DND-41 (cell line): ENCODE data around the gene C2CD2.

Experiments used
- ATAC-seq: fragments of 200-7000 bp; cut with Tn5 transposase; 3 replicates; pipeline ENCODE4 v1.9.1; 2021; ENCODE audit warnings: low read depth; ENCODE audit not compliant: insufficient read depth
- DNase-seq: peaks from one replicate; pipeline ENCODE4 v3.0.0-alpha.2; 2020
- H2AFZ ChIP-seq: 2 replicates; pipeline ENCODE4 v1.6.0; 2012; ENCODE audit warnings: low read depth, low read length
- H3K27ac ChIP-seq: 2 replicates; pipeline ENCODE4 v1.5.1; 2012; ENCODE audit warnings: low read length, inconsistent platforms
- H3K27me3 ChIP-seq: fragments of 200-600 bp; sonication (generic); 2 replicates; pipeline ENCODE4 v1.6.0; 2012; ENCODE audit warnings: low read length, mild to moderate bottlenecking, inconsistent platforms; ENCODE audit not compliant: insufficient read depth, poor library complexity
- H3K36me3 ChIP-seq: 2 replicates; pipeline ENCODE4 v1.5.1; 2012; ENCODE audit warnings: low read length, inconsistent platforms; ENCODE audit not compliant: insufficient read depth
- H3K4me1 ChIP-seq: 2 replicates; pipeline ENCODE4 v1.5.1; 2012; ENCODE audit warnings: mild to moderate bottlenecking, low read length; ENCODE audit not compliant: insufficient read depth
- H3K4me2 ChIP-seq: 2 replicates; pipeline ENCODE4 v1.6.0; 2012; ENCODE audit warnings: mild to moderate bottlenecking, moderate library complexity, low read length, inconsistent platforms; ENCODE audit not compliant: insufficient read depth
- H3K4me3 ChIP-seq, 2 experiments: fragments of 200-600 bp in 1 of 2; shearing (Covaris generic) in 1 of 2; 2 replicates each; pipeline ENCODE4 v1.5.1; 2012 to 2016; ENCODE audit warnings: inconsistent platforms in 2 of 2, low read length in 2 of 2, mild to moderate bottlenecking in 2 of 2, low read depth in 1 of 2, moderate library complexity in 1 of 2
- H3K79me2 ChIP-seq: 2 replicates; pipeline ENCODE4 v1.6.0; 2012; ENCODE audit warnings: low read length, inconsistent platforms; ENCODE audit not compliant: insufficient read depth
- H3K9ac ChIP-seq: 2 replicates; pipeline ENCODE4 v1.6.0; 2012; ENCODE audit warnings: low read depth, mild to moderate bottlenecking, inconsistent platforms, low read length, moderate library complexity
- H3K9me3 ChIP-seq: 2 replicates; pipeline ENCODE4 v1.5.1; 2012; ENCODE audit warnings: low read length, moderate library complexity, mild to moderate bottlenecking, inconsistent platforms; ENCODE audit not compliant: insufficient read depth, severe bottlenecking
- H4K20me1 ChIP-seq: 2 replicates; pipeline ENCODE4 v1.6.0; 2012; ENCODE audit warnings: low read length; ENCODE audit not compliant: insufficient read depth
- EZH2 ChIP-seq: IDR thresholded peaks from 3 replicates; pipeline ENCODE4 v1.6.1; 2012; ENCODE audit warnings: borderline replicate concordance, low read depth, mild to moderate bottlenecking, moderate library complexity, low read length, inconsistent platforms; ENCODE audit not compliant: severe bottlenecking
- TF ChIP-seq, protein P1 (sequence below): IDR thresholded peaks from 2 replicates; pipeline ENCODE4 v1.5.1; 2012; ENCODE audit warnings: borderline replicate concordance, low read length, moderate library complexity, mild to moderate bottlenecking; ENCODE audit not compliant: poor library complexity, severe bottlenecking; ENCODE audit errors: extremely low read depth

Gene C2CD2

DNA sequence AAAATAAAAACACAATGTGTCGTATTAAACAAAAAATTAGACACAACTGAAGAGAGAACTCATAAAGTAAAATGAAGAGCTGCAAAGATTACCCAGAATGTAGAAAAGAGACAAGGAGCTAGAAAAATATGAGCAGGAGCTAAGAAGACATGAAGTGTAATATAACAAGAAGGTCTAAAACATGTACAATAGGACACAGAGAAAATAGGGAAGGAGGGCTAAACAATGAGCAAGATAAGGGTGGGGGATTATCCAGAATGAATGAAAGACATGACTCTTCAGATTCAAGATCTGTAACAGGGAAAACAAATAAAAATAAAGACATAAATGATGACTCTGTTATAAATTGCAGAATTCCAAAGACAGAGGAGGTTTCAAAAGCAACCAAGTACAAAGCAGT lies 112.9 kb downstream of the C2CD2 start:
- no peak for DNase-seq
- H3K27ac ChIP-seq: no peak overlapping the region
- H3K4me3 ChIP-seq: no peak overlapping the region
- H3K27me3 ChIP-seq: no peaks in the 10 kb centered on the region
- H3K4me2 ChIP-seq: no peak overlapping the region
- peaks cover 7% of the 10 kb centered on the region; the same call in 1 of the 2 replicates for H4K20me1 ChIP-seq
- no peaks in the 10 kb centered on the region for H3K9me3 ChIP-seq
- TF ChIP-seq, protein P1, sequence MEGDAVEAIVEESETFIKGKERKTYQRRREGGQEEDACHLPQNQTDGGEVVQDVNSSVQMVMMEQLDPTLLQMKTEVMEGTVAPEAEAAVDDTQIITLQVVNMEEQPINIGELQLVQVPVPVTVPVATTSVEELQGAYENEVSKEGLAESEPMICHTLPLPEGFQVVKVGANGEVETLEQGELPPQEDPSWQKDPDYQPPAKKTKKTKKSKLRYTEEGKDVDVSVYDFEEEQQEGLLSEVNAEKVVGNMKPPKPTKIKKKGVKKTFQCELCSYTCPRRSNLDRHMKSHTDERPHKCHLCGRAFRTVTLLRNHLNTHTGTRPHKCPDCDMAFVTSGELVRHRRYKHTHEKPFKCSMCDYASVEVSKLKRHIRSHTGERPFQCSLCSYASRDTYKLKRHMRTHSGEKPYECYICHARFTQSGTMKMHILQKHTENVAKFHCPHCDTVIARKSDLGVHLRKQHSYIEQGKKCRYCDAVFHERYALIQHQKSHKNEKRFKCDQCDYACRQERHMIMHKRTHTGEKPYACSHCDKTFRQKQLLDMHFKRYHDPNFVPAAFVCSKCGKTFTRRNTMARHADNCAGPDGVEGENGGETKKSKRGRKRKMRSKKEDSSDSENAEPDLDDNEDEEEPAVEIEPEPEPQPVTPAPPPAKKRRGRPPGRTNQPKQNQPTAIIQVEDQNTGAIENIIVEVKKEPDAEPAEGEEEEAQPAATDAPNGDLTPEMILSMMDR: no peak
- no peak for TF ChIP-seq EZH2
- no peak overlapping the region for H2AFZ ChIP-seq
- no peak for ATAC-seq
- H3K79me2 ChIP-seq: no peaks in the 10 kb centered on the region
- no peak overlapping the region for H3K9ac ChIP-seq
- H3K4me1 ChIP-seq: no peaks in the 10 kb centered on the region
- H3K36me3 ChIP-seq: peaks cover 72% of the 10 kb centered on the region

DNA sequence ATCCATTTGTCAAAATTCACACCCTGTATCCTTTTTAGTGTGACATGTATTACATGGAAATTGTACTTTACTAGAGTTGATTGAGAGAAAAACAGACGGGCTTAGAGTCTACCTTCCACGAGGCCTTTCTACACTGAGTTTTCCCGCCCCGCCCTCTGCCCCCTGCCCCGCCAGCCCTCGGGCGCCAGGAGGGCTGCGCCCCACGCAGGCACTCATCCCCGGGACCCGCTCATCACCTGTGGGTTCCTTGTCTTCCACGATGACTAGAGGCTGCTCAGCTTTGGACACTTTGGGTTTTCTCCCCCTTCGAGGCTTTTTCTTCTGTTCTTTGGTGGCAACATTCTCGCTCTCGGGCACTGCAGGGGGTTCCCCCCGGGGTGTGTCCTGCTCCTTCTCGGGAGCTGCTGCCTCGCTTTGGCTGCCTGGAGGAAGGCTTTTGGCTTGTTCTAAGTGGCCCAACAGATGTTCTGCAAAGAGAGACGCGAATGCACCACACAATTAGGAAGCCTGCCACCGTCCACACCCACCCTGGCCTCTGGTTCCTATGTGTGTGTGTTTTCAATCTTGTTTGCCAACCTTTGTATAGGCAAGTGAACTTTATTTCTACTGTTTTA lies 114.3 kb downstream of the C2CD2 start:
- DNase-seq: no peak
- H3K4me2 ChIP-seq: no peak overlapping the region
- H3K27me3 ChIP-seq: no peaks in the 10 kb centered on the region
- H3K4me1 ChIP-seq: no peaks in the 10 kb centered on the region
- no peak overlapping the region for H3K9ac ChIP-seq
- H4K20me1 ChIP-seq: no peaks in the 10 kb centered on the region
- H2AFZ ChIP-seq: no peak overlapping the region
- H3K4me3 ChIP-seq: no peak overlapping the region
- H3K79me2 ChIP-seq: no peaks in the 10 kb centered on the region
- peaks cover 78% of the 10 kb centered on the region for H3K36me3 ChIP-seq
- ATAC-seq: no peak
- H3K27ac ChIP-seq: no peak overlapping the region
- H3K9me3 ChIP-seq: no peaks in the 10 kb centered on the region
- TF ChIP-seq EZH2: no peak
- TF ChIP-seq, protein P1: no peak

DNA sequence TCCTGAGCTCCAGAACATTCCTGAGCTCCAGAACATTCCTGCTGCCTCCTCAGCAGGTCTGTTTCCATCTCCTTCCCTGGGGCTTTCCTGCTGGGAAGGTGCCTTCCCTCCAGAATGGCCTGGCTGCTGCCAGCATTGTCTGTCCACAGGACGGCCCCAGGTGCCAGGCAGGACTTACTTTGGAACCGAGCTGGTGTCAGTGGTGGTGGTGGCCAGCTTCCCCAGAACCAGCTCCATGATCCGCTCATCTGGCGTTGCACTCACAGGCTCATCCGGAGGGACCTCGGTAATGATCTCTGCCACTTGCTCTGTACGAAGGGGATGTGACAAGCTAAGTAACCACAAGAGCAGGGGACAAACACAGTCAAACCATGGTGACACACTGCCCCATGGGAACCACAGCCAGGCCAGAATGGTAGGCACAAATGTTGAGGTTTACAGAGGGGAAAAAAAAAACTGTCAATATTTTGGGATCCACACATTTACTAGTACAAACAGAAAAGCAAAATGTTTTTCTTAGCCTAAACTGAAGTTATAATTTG lies 116.0 kb downstream of the C2CD2 start:
- Histone ChIP-seq H2AFZ (no peak overlapping the region), H3K36me3 (peaks cover 81% of the 10 kb centered on the region), H3K9ac (no peak overlapping the region), H3K4me1 (no peaks in the 10 kb centered on the region), H3K9me3 (no peaks in the 10 kb centered on the region), H3K27me3 (no peaks in the 10 kb centered on the region), H3K4me2 (no peak overlapping the region), H3K27ac (no peak overlapping the region), H3K4me3 (no peak overlapping the region), H4K20me1 (no peaks in the 10 kb centered on the region), H3K79me2 (no peaks in the 10 kb centered on the region)
- TF ChIP-seq, protein P1: no peak
- TF ChIP-seq EZH2: no peak
- no peak for DNase-seq
- ATAC-seq: no peak
